HUES64 (cell line): ENCODE measurements around the gene DAPK2.

Source experiments
- H3K27ac ChIP-seq: 2 replicates; pipeline ENCODE4 v1.7.0; 2013; ENCODE audit warnings: low read depth, low read length, inconsistent platforms
- H3K27me3 ChIP-seq: 2 replicates; pipeline ENCODE4 v1.6.1; 2013; ENCODE audit warnings: mild to moderate bottlenecking, low read length; ENCODE audit not compliant: insufficient read depth
- H3K36me3 ChIP-seq: 2 replicates; pipeline ENCODE4 v1.6.1; 2013; ENCODE audit warnings: mild to moderate bottlenecking, low read length; ENCODE audit not compliant: insufficient read depth
- H3K4me1 ChIP-seq: 2 replicates; pipeline ENCODE4 v1.6.1; 2013; ENCODE audit warnings: mild to moderate bottlenecking, low read length, moderate library complexity; ENCODE audit not compliant: insufficient read depth
- H3K4me3 ChIP-seq: 2 replicates; pipeline ENCODE4 v1.5.1; 2013; ENCODE audit warnings: mild to moderate bottlenecking, low read length, moderate library complexity
- H3K9ac ChIP-seq: 2 replicates; pipeline ENCODE4 v1.6.1; 2013; ENCODE audit warnings: mild to moderate bottlenecking, low read depth, low read length
- H3K9me3 ChIP-seq: 2 replicates; pipeline ENCODE4 v1.6.1; 2013; ENCODE audit warnings: low read depth, low read length; ENCODE audit not compliant: insufficient read depth
- WGBS: fragments of 150-250, 120-280 bp; methylation state at CpG from one replicate; pipeline ENCODE4 v1.1.7; 2013; ENCODE audit warnings: missing lambda C conversion rate; 5-methylcytosine and 5-hydroxymethylcytosine counted together

DAPK2 gene

DNA sequence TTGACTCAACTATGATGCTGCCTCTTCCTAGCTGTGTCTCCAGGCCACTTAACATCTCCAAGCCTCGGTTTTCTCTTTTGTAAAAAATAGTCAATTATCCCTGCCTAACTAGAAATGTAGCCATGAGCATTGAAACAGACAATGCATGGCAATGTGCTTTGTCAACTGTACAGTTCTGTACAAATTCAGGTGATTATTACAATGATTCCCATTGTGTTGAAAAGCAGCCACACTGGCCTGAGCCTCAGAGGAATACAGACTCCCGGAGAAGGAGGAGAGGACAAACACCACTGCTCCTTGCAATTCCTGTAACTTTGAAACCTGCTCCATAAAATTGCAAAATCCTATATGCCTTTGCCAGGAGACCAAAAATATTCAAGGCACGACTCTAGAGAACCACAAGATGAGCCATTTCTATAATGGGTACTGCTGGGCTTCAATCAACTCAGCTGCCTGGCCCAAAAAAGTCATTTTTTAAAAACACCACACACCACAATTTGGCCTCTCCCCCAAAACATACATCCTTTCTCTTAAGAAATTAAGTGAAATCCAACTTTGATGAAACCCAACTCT, 28.6 kb downstream of the DAPK2 start:
- no peaks in the 10 kb centered on the region for H3K4me1 ChIP-seq
- no peak overlapping the region for H3K9ac ChIP-seq
- H3K36me3 ChIP-seq = no peaks in the 10 kb centered on the region
- H3K9me3 ChIP-seq = no peaks in the 10 kb centered on the region
- no peak overlapping the region for H3K27ac ChIP-seq
- no peaks in the 10 kb centered on the region for H3K27me3 ChIP-seq
- WGBS = 87% methylated on average over 3 of the region's 3 CpGs
- no peak overlapping the region for H3K4me3 ChIP-seq

DNA sequence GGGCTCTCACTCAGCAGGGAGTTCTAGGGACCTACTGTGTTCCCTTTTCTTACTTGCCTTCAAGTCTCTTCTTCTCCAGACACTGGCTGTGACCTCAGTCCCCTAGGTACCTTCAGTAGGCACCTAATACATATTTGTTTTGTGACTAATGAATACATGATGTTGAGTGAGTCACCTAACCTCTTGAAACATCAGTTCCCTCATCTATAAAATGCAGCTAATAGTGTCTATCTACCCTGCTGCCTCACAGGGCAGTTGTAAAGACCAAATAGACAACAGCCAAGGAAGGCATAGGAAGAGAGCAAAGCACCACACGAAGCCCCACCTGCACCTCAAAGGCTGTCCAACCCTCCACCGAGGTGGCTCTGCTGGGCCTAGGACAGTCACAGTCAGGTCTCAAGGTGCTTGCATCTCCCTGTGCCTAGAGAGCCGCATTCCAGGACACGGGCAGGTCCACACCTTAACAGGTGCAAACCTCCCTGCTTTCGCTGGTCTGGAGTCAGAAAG, 29.1 kb downstream of the DAPK2 start:
- WGBS = 91% methylated on average over 5 of the region's 5 CpGs
- H3K9ac ChIP-seq = no peak overlapping the region
- no peaks in the 10 kb centered on the region for H3K9me3 ChIP-seq
- H3K27ac ChIP-seq = no peak overlapping the region
- H3K4me1 ChIP-seq = no peaks in the 10 kb centered on the region
- H3K36me3 ChIP-seq = no peaks in the 10 kb centered on the region
- H3K27me3 ChIP-seq = no peaks in the 10 kb centered on the region
- H3K4me3 ChIP-seq = no peak overlapping the region

DNA sequence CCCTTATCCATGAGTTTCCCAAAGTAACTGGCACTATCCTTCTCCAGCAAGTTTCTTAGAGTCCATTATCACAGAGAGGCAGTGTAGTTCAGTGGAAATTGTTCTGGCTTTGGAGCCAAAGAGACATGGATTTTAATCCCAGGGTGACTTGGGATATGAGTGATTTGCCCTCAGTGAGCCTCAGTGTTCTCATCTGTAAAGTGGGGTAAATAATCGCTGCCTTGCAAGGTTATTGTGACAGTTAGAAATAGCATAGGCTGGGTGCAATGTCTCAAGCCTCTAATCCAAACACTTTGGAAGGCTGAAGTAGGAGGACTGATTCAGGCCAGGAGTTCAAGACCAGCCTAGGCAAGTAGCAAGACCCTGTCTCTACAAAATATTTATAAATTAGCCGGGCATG, 30.0 kb downstream of the DAPK2 start:
- Histone ChIP-seq H3K9ac (no peak overlapping the region), H3K36me3 (no peaks in the 10 kb centered on the region), H3K4me3 (no peak overlapping the region), H3K9me3 (no peaks in the 10 kb centered on the region), H3K4me1 (no peaks in the 10 kb centered on the region), H3K27me3 (no peaks in the 10 kb centered on the region), H3K27ac (no peak overlapping the region)
- WGBS = 97% methylated on average over 2 of the region's 2 CpGs

DNA sequence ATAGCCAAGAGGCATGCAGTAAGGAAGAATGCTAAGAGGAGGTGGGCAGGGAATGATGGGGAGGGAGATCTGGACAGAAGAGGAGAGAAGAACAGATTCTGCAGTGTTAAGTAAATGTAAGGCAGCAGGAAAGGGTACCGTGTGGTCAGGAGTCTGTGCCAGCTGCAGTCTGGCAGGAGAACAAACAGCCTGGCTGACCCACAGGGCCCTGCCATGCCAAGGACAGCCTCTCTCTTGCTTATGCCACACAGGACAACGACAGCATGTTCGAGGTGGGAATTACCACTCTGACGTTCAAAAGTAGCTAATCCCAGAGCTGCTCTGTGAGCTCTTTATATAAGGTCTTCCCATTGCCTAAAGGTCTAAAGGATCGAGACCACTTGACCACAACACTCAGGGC, 31.3 kb downstream of the DAPK2 start:
- peaks cover 3% of the 10 kb centered on the region; the same call in 1 of the 2 replicates for H3K4me1 ChIP-seq
- no peaks in the 10 kb centered on the region for H3K36me3 ChIP-seq
- no peaks in the 10 kb centered on the region for H3K9me3 ChIP-seq
- no peaks in the 10 kb centered on the region for H3K27me3 ChIP-seq
- H3K27ac ChIP-seq = no peak overlapping the region
- WGBS = 92% methylated on average over 5 of the region's 5 CpGs
- H3K9ac ChIP-seq = no peak overlapping the region
- H3K4me3 ChIP-seq = no peak overlapping the region

DNA sequence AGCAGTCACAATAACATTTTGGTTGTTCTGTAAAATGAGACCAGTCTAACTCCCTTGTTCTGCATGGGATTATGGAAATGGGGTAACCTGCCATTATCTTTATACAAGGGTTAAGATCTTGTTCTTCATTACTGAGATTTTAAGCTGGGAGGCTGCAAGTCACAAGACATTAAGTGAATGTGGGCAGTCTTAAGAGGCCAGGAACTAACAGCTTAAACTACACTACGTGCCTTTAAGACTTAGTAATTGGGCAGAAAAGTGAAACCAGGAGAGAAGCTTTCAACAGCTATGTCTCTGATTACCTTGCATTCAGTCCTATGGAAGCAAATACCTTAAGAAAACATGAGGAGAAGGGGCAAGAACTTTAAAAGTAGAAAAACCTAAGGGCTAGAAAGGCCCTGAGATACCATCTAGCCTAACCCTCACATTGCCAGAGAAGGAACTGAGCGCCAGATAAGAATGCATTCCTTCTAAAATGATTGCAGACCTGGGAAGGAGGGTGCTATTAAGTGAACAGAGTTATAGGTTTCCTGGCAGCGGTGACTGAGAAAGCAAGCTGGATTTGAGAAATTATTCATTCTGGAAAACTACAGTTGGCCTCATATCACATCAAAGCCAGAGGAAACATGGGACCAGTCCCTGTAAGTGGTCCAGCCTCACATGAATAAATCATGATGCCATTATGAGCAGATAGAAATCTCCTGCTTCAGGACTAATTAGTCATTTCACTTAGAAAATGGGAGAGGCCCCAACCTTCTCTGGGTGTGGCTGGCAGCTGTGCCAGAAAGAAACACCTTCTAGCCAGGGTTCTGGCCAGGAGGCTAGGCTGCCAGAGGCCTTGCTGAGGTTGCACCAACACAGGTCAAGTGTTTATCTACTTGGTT, 32.9 kb downstream of the DAPK2 start:
- Histone ChIP-seq H3K27ac (no peak overlapping the region), H3K4me3 (no peak overlapping the region), H3K27me3 (no peaks in the 10 kb centered on the region), H3K9me3 (no peaks in the 10 kb centered on the region), H3K9ac (no peak overlapping the region), H3K4me1 (peaks cover 6% of the 10 kb centered on the region; the same call in 1 of the 2 replicates), H3K36me3 (no peaks in the 10 kb centered on the region)
- 91% methylated on average over 3 of the region's 3 CpGs for WGBS

DNA sequence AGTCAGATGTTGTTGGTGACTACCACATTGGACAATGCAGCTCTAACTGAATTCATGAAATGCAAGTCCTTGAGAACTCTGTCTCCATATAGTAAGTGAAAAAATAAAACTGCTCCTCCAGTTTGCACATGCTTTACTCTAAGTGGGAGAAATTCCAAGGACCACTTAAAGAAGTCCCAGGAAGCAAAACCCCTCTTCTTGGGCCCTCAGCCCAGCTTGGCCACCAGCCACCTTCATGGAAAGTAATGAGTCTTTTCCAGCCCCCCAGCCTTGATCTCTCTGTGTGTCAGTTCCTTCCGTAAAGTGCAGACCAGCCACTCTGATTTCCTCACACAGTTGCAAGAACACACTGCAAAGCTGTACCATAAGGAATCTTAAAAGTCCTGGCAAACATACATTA, 34.5 kb downstream of the DAPK2 start:
- Histone ChIP-seq H3K27ac (no peak overlapping the region), H3K4me3 (no peak overlapping the region)
- WGBS = 90% methylated on average over 1 of the region's 1 CpG

DNA sequence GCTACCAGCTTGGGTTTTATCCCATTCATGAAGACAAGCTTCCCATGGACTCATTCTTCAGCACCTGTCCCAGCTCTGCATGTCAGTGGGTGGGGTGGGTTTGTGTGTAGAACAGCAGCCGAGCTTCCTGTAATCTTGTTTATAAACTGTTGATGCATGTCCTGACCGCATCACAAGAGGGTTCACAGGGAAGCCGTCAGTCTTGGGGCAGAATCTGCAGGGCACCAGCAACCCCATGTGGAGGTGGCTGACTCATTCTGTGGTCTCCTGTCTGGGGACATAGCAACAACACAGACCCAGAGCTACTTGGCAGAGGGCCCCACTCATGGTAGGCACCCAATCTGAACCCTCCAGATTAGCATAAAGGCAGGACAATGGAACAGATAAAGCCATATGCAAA, 35.6 kb downstream of the DAPK2 start:
- H3K27me3 ChIP-seq = no peaks in the 10 kb centered on the region
- no peak overlapping the region for H3K27ac ChIP-seq
- H3K4me1 ChIP-seq = peaks cover 6% of the 10 kb centered on the region; the same call in 1 of the 2 replicates
- no peaks in the 10 kb centered on the region for H3K36me3 ChIP-seq
- H3K9ac ChIP-seq = no peak overlapping the region
- H3K9me3 ChIP-seq = no peaks in the 10 kb centered on the region
- 81% methylated on average over 3 of the region's 3 CpGs for WGBS
- H3K4me3 ChIP-seq = no peak overlapping the region

More for the DNA sequence above, 34.5 kb downstream of the DAPK2 start:
- H3K9ac ChIP-seq = no peak overlapping the region
- no peaks in the 10 kb centered on the region for H3K36me3 ChIP-seq
- H3K9me3 ChIP-seq = no peaks in the 10 kb centered on the region
- H3K27me3 ChIP-seq = no peaks in the 10 kb centered on the region
- peaks cover 6% of the 10 kb centered on the region; the same call in 1 of the 2 replicates for H3K4me1 ChIP-seq

DNA sequence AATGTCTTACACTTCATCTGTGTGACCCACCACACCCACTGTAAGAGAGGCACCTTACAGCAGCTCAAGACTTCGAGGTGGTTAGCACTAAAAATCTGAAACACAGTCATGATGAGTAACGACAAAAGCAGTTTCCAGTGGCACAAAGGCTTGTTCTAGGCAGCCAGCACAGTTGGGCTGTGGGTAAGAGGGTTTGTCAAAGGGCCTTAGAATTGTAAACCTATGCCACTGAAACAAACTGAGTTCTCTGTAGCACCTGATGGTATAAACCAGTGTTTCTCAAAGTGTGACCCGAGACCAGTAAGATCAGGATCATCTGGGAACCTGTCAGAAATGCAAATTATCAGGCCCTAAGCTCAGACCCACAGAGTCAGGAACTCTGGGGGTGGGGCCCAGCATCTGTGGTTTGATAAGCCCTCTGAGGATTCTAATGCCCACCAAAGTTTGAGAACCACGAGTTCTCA, 36.5 kb downstream of the DAPK2 start:
- H3K36me3 ChIP-seq = no peaks in the 10 kb centered on the region
- H3K27me3 ChIP-seq = no peaks in the 10 kb centered on the region
- H3K27ac ChIP-seq = no peak overlapping the region
- no peaks in the 10 kb centered on the region for H3K9me3 ChIP-seq
- no peak overlapping the region for H3K4me3 ChIP-seq
- no peak overlapping the region for H3K9ac ChIP-seq
- H3K4me1 ChIP-seq = peaks cover 9% of the 10 kb centered on the region; the same call in 1 of the 2 replicates
- 89% methylated on average over 4 of the region's 4 CpGs for WGBS

DNA sequence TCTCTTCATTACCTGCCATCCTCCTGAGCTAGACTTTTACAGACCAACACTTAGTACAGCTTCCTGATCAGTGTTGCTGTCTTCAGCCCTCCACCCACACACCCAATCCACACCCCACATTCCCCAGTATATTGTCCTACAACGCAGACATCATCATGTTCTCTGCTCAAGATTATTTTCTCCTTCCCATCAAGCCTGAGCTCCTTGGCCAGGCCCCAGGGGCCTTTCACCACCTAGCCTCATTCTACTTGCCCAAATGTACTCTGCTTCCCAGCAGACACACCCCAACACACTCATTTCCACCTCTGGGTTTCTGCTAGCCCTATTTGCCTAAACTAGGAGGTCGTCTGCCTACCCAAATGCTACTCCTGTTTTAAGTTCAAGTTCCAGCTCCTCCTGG, 37.0 kb downstream of the DAPK2 start:
- Histone ChIP-seq H3K27ac (no peak overlapping the region), H3K9ac (no peak overlapping the region), H3K4me3 (no peak overlapping the region), H3K27me3 (no peaks in the 10 kb centered on the region), H3K36me3 (no peaks in the 10 kb centered on the region), H3K4me1 (peaks cover 13% of the 10 kb centered on the region; the same call in 1 of the 2 replicates), H3K9me3 (no peaks in the 10 kb centered on the region)
- WGBS = 86% methylated on average over 2 of the region's 2 CpGs

DNA sequence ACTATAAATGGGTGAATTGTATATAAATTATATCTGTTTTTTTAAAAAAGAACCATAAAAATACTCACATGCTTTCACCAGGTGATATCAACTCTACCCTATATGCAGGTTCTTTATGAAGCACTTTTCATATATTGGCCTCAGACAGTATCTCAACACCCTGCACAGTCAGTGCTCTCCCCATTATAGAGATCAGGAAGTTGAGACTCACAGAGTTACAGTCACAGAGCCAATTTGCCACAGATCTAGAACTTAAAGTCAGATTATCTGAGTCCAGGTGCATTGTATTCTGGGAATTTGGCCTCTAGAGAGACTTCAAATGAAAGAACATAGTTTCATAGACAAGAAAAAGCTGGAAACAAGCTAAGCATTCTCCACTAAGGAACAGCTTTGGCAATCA, 38.1 kb downstream of the DAPK2 start:
- Histone ChIP-seq H3K9me3 (no peaks in the 10 kb centered on the region), H3K9ac (no peak overlapping the region), H3K36me3 (no peaks in the 10 kb centered on the region), H3K27me3 (no peaks in the 10 kb centered on the region), H3K27ac (no peak overlapping the region), H3K4me3 (no peak overlapping the region), H3K4me1 (peaks cover 13% of the 10 kb centered on the region; the same call in 1 of the 2 replicates)

DNA sequence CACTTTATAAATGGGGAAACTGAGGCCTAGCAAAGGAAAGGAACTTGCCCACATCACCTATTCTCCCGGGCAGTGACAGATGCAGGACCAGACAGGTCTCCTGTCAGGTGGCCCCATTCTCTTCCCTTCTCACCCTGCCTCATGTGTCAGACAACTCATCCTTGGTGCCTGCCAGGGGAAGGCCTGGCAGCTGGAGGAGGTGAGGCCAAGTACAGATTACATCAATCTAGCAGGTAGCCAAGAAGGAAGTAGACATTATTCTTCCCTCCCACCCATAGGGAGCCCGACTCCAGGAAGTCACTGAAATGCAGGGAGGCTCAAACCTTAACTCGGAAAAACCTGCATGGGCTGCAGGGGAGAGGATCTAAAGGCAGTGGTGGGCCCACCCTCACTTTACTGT, 39.6 kb downstream of the DAPK2 start:
- H3K27me3 ChIP-seq = no peaks in the 10 kb centered on the region
- 96% methylated on average over 3 of the region's 3 CpGs for WGBS
- H3K9ac ChIP-seq = no peak overlapping the region
- H3K4me1 ChIP-seq = peaks cover 13% of the 10 kb centered on the region; the same call in 1 of the 2 replicates
- H3K36me3 ChIP-seq = no peaks in the 10 kb centered on the region
- no peak overlapping the region for H3K4me3 ChIP-seq
- H3K9me3 ChIP-seq = no peaks in the 10 kb centered on the region
- H3K27ac ChIP-seq = no peak overlapping the region
